ENCODE data around the gene MMP26.

GRCh38 chr11:4658629-4659445, 45.7 kb upstream of the MMP26 start:
- TF ChIP-seq CTCF (IDR thresholded peaks at IDR 0.05 in 2 of 3, conservative IDR thresholded peaks at IDR 0.05 in 1 of 3; ENCODE audit: control insufficient read depth in 2 of 3, extremely low read depth in 1 of 3, insufficient read depth in 1 of 3, low read depth in 3 of 3, low read length in 3 of 3) (no peak), FOXM1 (IDR thresholded peaks at IDR 0.05; ENCODE audit: low read depth, low read length) (no peak), SMARCA5 (IDR thresholded peaks at IDR 0.05) (no peak)
